Sigmoid colon (tissue), 7 donors: ENCODE data around the gene STAT5A. TPM values are rescaled to one million over a fixed set of nuclear protein-coding genes. Genes with fewer than 3 reads are reported as not detected.
A peak's percentile ranks its signal among the peaks of the same experiment; 100 is the strongest.

Experiments used
- DNase-seq: peaks from one replicate; pipeline ENCODE4 v3.0.0-alpha.2; 2019
- H3K27ac ChIP-seq, 4 donors: fragments of 200-600 bp; sonication (generic); one replicate each; pipeline ENCODE4 v1.5.1; 2016 to 2019; ENCODE audit warnings: mild to moderate bottlenecking in 1 of 4
- H3K27me3 ChIP-seq, 3 donors: fragments of 200-600 bp; sonication (generic); one replicate each; pipeline ENCODE4 v1.5.1; 2019; ENCODE audit warnings: mild to moderate bottlenecking in 1 of 3
- H3K36me3 ChIP-seq, 4 donors: fragments of 200-600 bp; sonication (generic); one replicate each; pipeline ENCODE4 v1.5.1; 2016 to 2019
- H3K4me1 ChIP-seq, 4 donors: fragments of 200-600 bp; sonication (generic); one replicate each; pipeline ENCODE4 v1.5.1; 2017 to 2019
- H3K4me3 ChIP-seq, 4 donors: fragments of 200-600 bp; sonication (generic); one replicate each; pipeline ENCODE4 v1.5.1; 2017 to 2019; ENCODE audit warnings: mild to moderate bottlenecking in 2 of 4, moderate library complexity in 1 of 4
- H3K9me3 ChIP-seq, 4 donors: fragments of 200-600 bp in 3 of 4; sonication (generic) in 3 of 4; one replicate each; pipeline versions ENCODE4 v1.5.1 to v1.6.1; 2013 to 2019
- CTCF ChIP-seq, 4 experiments: fragments of 450-650 bp in 3 of 4; fragments of 200-600 bp in 1 of 4; IDR thresholded peaks; one replicate each; pipeline ENCODE4 v1.5.1; 2016 to 2019; ENCODE audit warnings: antibody characterized with exemption in 4 of 4, mild to moderate bottlenecking in 3 of 4, moderate library complexity in 2 of 4
- EP300 ChIP-seq, 4 donors: sonication (generic); formaldehyde crosslinking; IDR thresholded peaks; one replicate each; pipeline ENCODE4 v1.6.1; 2017; ENCODE audit warnings: antibody characterized with exemption in 4 of 4
- POLR2A ChIP-seq, 2 donors: fragments of 450-650 bp; IDR thresholded peaks; one replicate each; pipeline ENCODE4 v1.6.1; 2016; ENCODE audit warnings: antibody characterized with exemption in 2 of 2, mild to moderate bottlenecking in 2 of 2, moderate library complexity in 2 of 2
- POLR2AphosphoS5 ChIP-seq, 4 donors: sonication (generic); formaldehyde crosslinking; IDR thresholded peaks; one replicate each; pipeline ENCODE4 v1.6.1; 2017; ENCODE audit warnings: antibody characterized with exemption in 4 of 4
- WGBS, 2 donors: extraction: QIAGEN DNeasy Blood & Tissue Kit; methylation state at CpG; one replicate each; pipeline ENCODE4 v1.1.7; 2013; 5-methylcytosine and 5-hydroxymethylcytosine counted together
- intact Hi-C: fragments of 100-400 bp; cut with DNase I; formaldehyde crosslinking; loops from one replicate; pipeline ENCODE4 v1.15.1; 2023
- polyA plus RNA-seq, 3 donors: library from polyadenylated mRNA; stranded (reverse); fragments of 200-250 nt; gene quantifications; one replicate each; pipeline ENCODE4 v1.2.3, GENCODE V29; 2013
- total RNA-seq, 4 donors: library from RNA; depleted of rRNA; stranded (reverse); fragments of >200 nt; gene quantifications; one replicate each; pipeline ENCODE4 v1.1.0, GENCODE V29; 2016
- donor health status: healthy with polysubstance abuse.
- donor health status: Bipolar disorder and iron deficiency.
- donor health status: healthy.

STAT5A gene
- total and polyA plus RNA-seq, 7 donors = 7.4 to 91.0 (median 57.2) TPM

GRCh38 chr17:42274253-42274542 lies 14.1 kb upstream of the STAT5A start:
- intact Hi-C loops = no loop called here
- no peak for DNase-seq
- H3K36me3 ChIP-seq = no peaks in the 10 kb centered on the region
- no peaks in the 10 kb centered on the region for H3K9me3 ChIP-seq
- no peaks in the 10 kb centered on the region for H3K27me3 ChIP-seq
- H3K4me3 ChIP-seq = peak overlapping the region in 2 of 4 donors; percentile 65 to 98
- WGBS, 2 donors = 83 to 91% methylated on average over 3 of the region's 3 CpGs
- TF ChIP-seq EP300 (IDR thresholded peaks at IDR 0.05) = no peak
- TF ChIP-seq POLR2A (IDR thresholded peaks at IDR 0.05) = no peak
- TF ChIP-seq POLR2AphosphoS5 (IDR thresholded peaks at IDR 0.05) = no peak
- TF ChIP-seq CTCF (IDR thresholded peaks at IDR 0.05) = no peak
- peak overlapping the region in 3 of 4 donors; percentile 84 to 94 (median 94) for H3K27ac ChIP-seq
- H3K4me1 ChIP-seq = peaks cover 0 to 70% (median 66%) of the 10 kb centered on the region in 4 donors

GRCh38 chr17:42274812-42275526 lies 13.3 kb upstream of the STAT5A start:
- Histone ChIP-seq H3K27me3 (no peaks in the 10 kb centered on the region), H3K9me3 (no peaks in the 10 kb centered on the region), H3K36me3 (no peaks in the 10 kb centered on the region), H3K4me3 (peak overlapping the region; percentile 65 to 98 (median 76)), H3K4me1 (peaks cover 0 to 66% (median 58%) of the 10 kb centered on the region in 4 donors), H3K27ac (peak overlapping the region; percentile 84 to 94 (median 90))
- WGBS, 2 donors = 18 to 20% methylated on average over 13 of the region's 13 CpGs
- TF ChIP-seq POLR2A (IDR thresholded peaks at IDR 0.05) (no peak), POLR2AphosphoS5 (IDR thresholded peaks at IDR 0.05) (no peak), CTCF (IDR thresholded peaks at IDR 0.05) (no peak), EP300 (IDR thresholded peaks at IDR 0.05) (no peak)
- intact Hi-C loops = no loop called here
- DNase-seq = peak; percentile 28

- no peaks in the 10 kb centered on the region for H3K9me3 ChIP-seq
- H3K27me3 ChIP-seq = no peaks in the 10 kb centered on the region
- H3K4me3 ChIP-seq = peak overlapping the region; percentile 65 to 98 (median 76)
- H3K27ac ChIP-seq = peak overlapping the region; percentile 84 to 94 (median 90)
- intact Hi-C loops = no loop called here
- peaks cover 0 to 58% (median 51%) of the 10 kb centered on the region in 4 donors for H3K4me1 ChIP-seq
- no peaks in the 10 kb centered on the region for H3K36me3 ChIP-seq
- DNase-seq = peak; percentile 68
- TF ChIP-seq POLR2A (IDR thresholded peaks at IDR 0.05) (no peak), EP300 (IDR thresholded peaks at IDR 0.05) (no peak), POLR2AphosphoS5 (IDR thresholded peaks at IDR 0.05) (peak in 3 of 4 donors; percentile 17 to 72 (median 41)), CTCF (IDR thresholded peaks at IDR 0.05) (no peak)
- 1% methylated on average over 82 of the region's 82 CpGs for WGBS, 2 donors
Observed at GRCh38 chr17:42275527-42276358, 12.6 kb upstream of the STAT5A start.

- no peaks in the 10 kb centered on the region for H3K9me3 ChIP-seq
- 0 to 1% methylated on average over 47 of the region's 47 CpGs for WGBS, 2 donors
- H3K27ac ChIP-seq = peak within 1 kb of the TSS; percentile 84 to 94 (median 90)
- intact Hi-C loops = no loop called here
- H3K4me1 ChIP-seq = peaks cover 0 to 53% (median 46%) of the 10 kb centered on the region in 4 donors
- H3K27me3 ChIP-seq = no peaks in the 10 kb centered on the region
- TF ChIP-seq POLR2AphosphoS5 (IDR thresholded peaks at IDR 0.05) = peak in 2 of 4 donors; percentile 6 to 72
- no peak for TF ChIP-seq CTCF (IDR thresholded peaks at IDR 0.05)
- DNase-seq = peak; percentile 85
- peak within 1 kb of the TSS; percentile 65 to 98 (median 76) for H3K4me3 ChIP-seq
- no peaks in the 10 kb centered on the region for H3K36me3 ChIP-seq
Observed at GRCh38 chr17:42276359-42276608, 12.0 kb upstream of the STAT5A start, which contains the start of gene STAT5B. Gene STAT5B, minus strand, starts transcription at chr17:42276391. Its CDS starts 44,264 bp downstream, at chr17:42232127.
